Measurements from ENCODE around the gene OSER1.

GRCh38 chr20:44251284-44251683 is 40.7 kb upstream of the OSER1 start:
- TF ChIP-seq CTCF (IDR thresholded peaks at IDR 0.05) (no peak), EZH2 (IDR thresholded peaks at IDR 0.05) (no peak)

Measured in neural progenitor cell (in vitro differentiated cells).